KOPT-K1 (cell line): ENCODE measurements around the gene GRIN1.

Source experiments
- H3K27ac ChIP-seq: fragments of 200-600 bp; sonication (generic); 2 replicates; pipeline ENCODE4 v1.5.1; 2016; ENCODE audit warnings: antibody characterized with exemption, mild to moderate bottlenecking, low read depth, low read length; ENCODE audit not compliant: poor library complexity, severe bottlenecking
- H3K36me3 ChIP-seq: fragments of 200-600 bp; sonication (generic); 2 replicates; pipeline ENCODE4 v1.5.1; 2017; ENCODE audit warnings: antibody characterized with exemption, mild to moderate bottlenecking, low read length, moderate library complexity; ENCODE audit not compliant: insufficient read depth
- H3K9me3 ChIP-seq: fragments of 200-600 bp; sonication (generic); 2 replicates; pipeline ENCODE4 v1.5.1; 2017; ENCODE audit warnings: antibody characterized with exemption, low read length, mild to moderate bottlenecking; ENCODE audit not compliant: insufficient read depth, poor library complexity, severe bottlenecking

Gene GRIN1

DNA sequence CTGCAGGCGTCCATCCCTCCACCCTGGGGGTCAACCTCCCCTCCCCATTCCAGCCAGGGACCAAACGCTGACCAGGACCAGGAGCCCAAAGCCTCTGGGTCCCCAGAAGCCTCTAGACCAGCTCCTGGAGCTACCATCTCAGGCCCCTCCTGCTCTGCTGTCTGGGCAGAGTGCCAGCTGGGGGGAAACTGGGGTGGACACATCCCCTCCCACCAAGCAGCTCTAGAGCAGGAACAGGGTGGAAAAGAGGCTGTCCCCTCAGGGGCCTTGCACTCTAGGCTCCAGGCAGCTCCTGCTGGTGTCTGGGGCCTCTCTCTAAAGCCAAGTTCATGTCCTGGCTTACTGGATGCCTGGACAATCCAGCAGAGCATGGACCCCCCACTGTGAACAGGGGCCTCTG lies 53.9 kb downstream of the GRIN1 start:
- Histone ChIP-seq H3K9me3 (no peaks in the 10 kb centered on the region), H3K36me3 (peaks cover 21% of the 10 kb centered on the region; the same call in 1 of the 2 replicates), H3K27ac (no peak overlapping the region)

DNA sequence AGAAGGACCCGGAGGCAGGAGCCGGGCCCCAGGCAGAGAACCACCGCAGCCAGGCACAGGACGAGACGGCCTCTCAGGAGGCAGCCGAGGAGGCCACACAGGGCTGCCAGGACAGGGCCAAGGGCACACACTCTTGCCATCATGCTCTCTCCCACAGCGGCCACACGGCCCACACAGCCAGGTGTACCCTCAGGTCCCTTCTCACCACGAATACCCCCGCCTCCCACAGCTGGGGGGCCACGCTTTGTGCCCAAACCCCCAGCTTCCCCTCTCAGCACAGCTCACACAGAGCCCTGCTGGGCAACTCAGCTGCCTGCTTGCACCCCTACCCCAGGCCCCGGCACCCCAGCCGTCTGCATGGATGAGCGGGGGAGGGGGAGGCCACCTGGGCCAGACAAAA lies 54.8 kb downstream of the GRIN1 start:
- Histone ChIP-seq H3K9me3 (no peaks in the 10 kb centered on the region), H3K27ac (no peak overlapping the region), H3K36me3 (peaks cover 21% of the 10 kb centered on the region; the same call in 1 of the 2 replicates)

DNA sequence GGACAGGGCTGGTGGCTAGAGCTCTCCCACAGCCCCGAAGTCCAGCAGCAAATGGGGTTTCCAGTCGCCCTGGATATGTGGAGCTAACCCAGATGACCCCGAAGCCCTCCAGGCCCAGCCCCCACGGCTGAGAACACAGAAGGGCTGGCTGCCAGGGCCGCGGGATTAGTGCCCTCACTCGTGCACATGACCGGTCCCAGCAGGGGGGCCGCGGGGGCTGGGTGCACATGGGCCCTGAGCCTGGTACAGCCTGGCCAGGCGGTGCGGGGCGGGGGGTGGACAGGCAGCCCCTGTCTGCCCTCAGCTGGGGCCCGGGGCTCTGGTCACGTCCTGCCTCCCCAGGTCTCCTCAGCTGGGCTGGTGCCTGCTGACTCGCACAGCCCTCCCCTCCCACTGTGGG lies 55.4 kb downstream of the GRIN1 start:
- no peaks in the 10 kb centered on the region for H3K9me3 ChIP-seq
- H3K27ac ChIP-seq = no peak overlapping the region
- peaks cover 21% of the 10 kb centered on the region; the same call in 1 of the 2 replicates for H3K36me3 ChIP-seq

DNA sequence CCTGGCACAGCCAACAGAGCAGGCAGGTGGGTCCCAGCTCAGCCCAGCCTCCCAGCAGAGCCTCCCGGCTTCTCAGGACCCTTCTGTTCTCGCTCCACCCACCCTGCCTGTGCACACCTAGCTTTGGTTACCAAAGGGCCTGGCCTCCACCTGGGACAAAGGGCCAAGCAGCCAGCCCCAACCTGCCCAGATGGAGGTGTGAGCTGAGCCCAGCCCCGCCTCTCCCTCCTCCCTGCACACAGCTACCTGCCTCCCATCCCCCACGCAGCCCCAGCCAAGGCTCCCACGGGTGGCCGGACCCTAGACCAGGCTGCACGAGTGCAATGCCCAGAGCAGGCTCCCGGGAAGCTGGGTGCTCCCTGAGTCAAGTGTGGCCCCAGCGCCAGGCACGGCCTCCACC lies 56.0 kb downstream of the GRIN1 start:
- Histone ChIP-seq H3K27ac (no peak overlapping the region), H3K36me3 (peaks cover 19% of the 10 kb centered on the region; the same call in 1 of the 2 replicates), H3K9me3 (no peaks in the 10 kb centered on the region)

DNA sequence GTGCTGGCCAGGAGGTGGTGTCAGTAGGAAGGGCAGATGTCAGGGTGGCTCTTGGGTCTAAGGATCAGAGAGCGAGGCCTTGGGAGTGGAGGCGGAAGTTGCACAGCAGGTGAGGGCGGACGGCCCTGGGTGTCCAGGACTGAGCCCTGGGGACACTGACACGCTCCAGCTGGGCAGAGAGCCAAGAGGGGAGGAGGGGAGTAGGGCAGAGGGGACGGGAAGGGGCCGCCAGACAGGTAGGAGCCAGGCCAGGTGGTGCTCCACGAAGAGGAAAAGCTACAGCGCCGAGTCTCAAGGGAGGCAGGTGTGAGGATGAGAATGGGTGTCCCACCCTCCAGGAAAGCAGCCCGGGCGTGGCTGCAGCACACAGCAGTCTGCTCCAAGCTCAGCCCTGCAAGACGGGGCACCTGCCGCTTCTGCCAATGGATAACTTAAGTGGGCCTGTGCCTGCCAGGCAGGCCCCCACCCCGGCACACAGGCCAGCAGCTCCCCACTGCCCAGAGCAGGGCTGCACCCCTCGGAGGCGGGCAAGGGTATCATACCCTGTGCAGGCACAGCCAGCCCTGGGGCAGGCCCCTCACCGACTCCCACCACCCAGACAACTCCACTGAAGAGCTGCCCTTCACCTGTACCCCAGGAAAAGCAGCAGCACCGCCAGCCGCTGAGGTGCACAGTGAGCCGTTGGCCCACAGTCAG lies 56.7 kb downstream of the GRIN1 start:
- H3K36me3 ChIP-seq = peaks cover 12% of the 10 kb centered on the region; the same call in 1 of the 2 replicates
- no peak overlapping the region for H3K27ac ChIP-seq
- H3K9me3 ChIP-seq = no peaks in the 10 kb centered on the region

DNA sequence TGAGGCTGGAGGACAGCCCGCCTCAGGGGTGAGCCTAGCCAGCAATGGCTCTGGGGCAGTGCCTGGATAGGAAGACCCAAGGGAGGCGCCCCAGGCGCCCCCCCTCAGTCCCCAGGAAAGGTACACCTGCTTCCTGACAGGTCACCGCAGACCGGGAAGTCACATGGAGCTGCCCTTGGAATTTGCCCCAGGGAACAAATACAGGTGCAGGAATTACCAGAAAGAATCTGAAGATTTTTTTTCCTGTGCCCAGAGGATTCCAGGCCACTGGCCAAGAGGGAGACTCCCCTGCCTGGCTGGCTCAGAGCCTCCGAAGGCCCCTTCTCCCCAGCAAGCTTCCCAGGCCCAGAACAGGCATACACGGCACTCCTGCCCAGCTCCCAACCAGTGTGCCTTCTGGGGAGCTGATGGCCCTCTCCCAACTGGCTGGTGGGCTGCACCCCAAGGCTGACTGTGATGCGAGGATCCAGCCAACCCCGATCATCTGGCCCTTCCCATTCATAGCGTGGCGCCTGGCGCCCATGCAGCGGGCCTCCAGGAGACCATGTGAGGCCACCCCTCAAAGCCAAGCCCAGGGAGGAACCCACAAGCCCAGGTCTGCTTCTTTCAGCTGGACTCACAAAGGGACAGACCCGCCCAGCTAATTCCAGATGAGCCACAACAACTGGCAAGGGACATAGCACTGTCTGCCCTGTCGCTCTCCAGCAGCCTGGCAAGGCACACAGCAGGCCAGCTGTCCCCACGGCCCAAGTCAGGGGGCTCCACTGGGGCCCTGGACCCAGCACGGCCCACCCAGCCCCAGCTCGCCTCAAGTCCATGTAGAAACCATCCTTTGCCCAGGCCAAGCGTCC lies 59.3 kb downstream of the GRIN1 start:
- no peaks in the 10 kb centered on the region for H3K36me3 ChIP-seq
- no peaks in the 10 kb centered on the region for H3K9me3 ChIP-seq
- no peak overlapping the region for H3K27ac ChIP-seq

DNA sequence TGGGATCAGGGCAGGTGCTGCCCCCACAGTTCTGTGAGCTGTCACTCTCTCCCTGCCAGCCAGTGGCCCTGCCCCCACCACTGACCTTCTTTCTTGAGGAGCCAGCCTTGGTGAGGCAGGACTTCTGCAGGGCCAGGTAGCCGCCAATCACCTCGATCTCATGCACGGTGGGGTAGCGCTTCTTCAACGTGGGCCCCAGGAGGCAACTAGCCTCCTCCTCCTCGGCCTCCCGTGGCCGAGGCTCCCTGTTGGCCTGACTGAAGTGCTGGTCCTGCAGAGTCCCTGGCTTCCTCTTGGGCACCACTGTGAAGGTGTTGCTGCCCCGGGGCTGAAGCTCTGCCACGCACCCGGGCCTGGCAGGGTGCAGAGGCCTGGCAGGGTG lies 59.9 kb downstream of the GRIN1 start:
- no peaks in the 10 kb centered on the region for H3K36me3 ChIP-seq
- H3K27ac ChIP-seq = no peak overlapping the region

DNA sequence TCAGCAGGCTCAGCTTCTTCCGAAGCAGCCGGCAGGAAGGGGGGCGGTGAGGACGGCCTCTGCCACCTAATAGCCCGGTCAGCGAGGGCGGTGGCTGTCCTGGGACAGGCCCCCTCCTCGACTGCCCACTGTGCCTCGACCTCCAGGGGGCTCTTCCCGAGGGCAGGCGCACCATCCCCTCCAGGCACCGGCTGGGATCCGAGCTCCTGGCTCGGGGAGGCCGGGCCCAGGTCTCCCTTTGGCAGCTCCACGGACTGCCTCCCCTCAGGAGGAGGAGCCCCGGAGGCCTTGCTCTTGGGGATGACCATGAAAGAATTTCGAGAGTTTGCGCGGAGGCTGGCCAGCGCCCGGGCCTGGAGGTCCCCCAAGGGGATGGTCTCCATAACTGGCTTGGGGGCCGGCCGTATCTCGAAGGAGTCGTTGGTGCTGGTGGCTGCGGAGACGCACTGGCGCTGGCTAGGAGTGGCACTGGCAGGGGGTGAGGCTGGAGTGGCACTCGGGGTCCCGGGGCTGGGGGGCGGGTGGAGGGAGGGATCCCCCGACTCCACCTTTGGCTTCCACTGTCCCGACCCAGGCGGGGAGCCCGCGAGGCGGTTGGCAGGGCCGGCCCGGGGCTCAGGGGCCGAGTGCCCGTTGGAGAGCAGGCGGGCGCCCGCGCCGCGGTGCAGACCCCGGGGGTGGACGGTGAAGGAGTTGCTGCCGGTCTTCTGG lies 60.6 kb downstream of the GRIN1 start:
- H3K9me3 ChIP-seq = no peaks in the 10 kb centered on the region
- no peak overlapping the region for H3K27ac ChIP-seq
- H3K36me3 ChIP-seq = no peaks in the 10 kb centered on the region

More for the DNA sequence above, 59.9 kb downstream of the GRIN1 start:
- no peaks in the 10 kb centered on the region for H3K9me3 ChIP-seq

DNA sequence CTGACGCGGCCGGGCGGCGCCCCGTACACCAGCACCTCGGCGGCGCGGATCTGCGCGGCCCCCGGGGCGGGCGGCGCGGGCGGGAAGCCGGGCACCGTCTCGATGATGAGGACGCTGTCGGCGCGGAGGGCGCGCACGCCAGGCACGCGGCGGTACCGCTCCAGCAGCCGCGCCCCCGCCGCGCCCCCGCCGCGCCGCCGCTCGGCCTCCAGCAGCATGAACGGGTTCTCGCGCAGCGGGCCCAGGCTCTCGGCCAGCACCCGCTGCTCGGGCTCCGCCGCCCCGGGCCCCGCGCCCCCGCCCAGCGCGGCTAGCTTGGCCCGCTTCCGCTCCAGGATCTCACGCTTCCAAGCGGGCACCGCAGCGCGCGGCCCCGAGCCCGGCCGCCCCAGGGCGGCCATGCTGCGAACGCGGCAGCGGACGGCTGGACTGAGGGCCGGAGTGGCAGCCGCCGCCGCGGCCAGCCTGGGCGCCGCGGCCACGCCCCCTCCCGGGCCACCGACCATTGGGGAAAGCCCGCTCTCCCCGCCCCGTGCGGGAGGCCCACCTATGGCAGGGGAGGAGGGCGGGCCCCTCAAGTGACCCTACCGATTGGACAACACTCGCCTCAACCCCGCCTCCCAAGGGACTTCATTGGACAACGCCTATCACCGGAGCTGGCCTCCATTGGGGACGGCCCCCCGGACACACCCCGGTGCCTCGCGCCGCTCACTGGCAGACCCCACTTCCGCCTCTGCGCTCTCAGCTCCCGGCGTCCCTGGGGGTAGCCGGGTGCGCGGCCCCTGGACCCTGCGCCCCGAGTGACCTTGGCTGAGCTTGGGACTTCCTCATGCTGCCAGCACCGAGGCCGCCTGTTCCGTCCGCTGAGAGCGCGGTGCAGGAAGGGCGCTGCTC lies 61.6 kb downstream of the GRIN1 start, which contains the start of gene TPRN:
TPRN (minus strand) TSS at position 431 of the 894 bp plus-strand sequence; CDS start at position 401, 30 bp downstream.
- Histone ChIP-seq H3K9me3 (no peaks in the 10 kb centered on the region), H3K27ac (peak within 1 kb of the TSS; percentile 71), H3K36me3 (no peaks in the 10 kb centered on the region)

DNA sequence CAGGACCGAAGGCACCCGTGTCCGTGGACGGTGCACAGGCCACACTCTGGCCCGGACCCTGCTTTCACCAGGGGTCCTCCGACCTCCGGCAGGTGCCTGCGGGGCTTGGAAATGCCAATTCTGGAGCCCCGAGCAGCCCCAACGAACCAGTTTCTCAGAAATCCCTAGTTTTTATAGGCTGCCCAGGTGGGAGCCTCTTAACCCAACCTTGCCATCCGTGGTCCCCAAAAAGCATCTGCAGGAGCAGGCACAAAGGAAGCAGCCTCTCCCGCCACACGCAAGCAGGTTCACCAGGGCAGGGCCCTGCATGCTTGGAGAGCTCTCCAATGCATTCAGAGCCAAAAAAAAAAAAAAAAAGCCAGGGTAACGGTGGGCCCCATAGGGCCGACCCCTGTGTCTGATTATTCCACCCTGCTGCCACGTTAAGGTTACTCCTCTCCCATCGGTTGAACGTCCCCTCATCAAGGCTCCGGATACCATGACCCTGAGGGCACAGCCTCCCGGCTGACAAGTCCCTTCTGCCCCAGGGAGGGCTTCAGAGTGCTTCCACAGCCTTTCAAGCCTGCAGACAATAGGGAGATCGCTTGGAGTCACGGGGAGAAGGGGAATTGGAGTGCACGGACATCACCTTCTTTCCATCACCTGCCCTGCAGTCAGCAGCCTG lies 62.4 kb downstream of the GRIN1 start:
- peak overlapping the region; percentile 71 for H3K27ac ChIP-seq
- H3K9me3 ChIP-seq = no peaks in the 10 kb centered on the region
- no peaks in the 10 kb centered on the region for H3K36me3 ChIP-seq

DNA sequence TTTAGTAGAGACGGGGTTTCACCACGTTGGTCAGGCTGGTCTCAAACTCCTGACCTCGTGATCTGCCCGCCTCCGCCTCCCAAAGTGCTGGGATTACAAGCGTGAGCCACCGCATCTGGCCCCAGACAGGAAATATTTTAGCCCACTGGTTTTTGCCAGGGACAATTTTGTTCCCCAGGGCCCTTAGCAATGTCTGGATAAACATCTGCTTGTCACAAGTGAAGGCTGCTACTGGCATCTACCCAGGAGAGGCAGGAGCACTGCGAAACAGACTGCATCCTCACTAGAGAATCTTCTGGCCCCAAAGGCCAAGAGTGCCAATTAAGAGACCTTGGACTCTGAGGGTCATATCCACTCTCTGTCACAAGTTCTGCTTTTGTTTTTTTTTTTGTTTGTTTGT lies 64.0 kb downstream of the GRIN1 start:
- no peaks in the 10 kb centered on the region for H3K9me3 ChIP-seq
- no peak overlapping the region for H3K27ac ChIP-seq
- peaks cover 10% of the 10 kb centered on the region; the same call in 1 of the 2 replicates for H3K36me3 ChIP-seq

DNA sequence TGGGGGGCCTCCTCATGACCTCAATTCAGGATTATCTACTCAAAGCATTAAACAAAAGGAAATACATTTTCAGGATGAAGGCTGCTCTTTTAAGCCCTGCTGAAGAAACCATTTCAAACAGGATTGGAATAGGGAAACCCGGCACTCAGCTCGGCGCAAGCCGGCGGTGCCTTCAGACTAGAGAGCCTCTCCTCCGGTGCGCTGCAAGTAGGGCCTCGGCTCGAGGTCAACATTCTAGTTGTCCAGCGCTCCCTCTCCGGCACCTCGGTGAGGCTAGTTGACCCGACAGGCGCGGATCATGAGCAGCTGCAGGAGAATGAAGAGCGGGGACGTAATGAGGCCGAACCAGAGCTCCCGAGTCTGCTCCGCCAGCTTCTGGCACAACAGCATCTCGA lies 65.8 kb downstream of the GRIN1 start:
- no peaks in the 10 kb centered on the region for H3K9me3 ChIP-seq
- peak overlapping the region; percentile 76 for H3K27ac ChIP-seq
- peaks cover 25% of the 10 kb centered on the region for H3K36me3 ChIP-seq

DNA sequence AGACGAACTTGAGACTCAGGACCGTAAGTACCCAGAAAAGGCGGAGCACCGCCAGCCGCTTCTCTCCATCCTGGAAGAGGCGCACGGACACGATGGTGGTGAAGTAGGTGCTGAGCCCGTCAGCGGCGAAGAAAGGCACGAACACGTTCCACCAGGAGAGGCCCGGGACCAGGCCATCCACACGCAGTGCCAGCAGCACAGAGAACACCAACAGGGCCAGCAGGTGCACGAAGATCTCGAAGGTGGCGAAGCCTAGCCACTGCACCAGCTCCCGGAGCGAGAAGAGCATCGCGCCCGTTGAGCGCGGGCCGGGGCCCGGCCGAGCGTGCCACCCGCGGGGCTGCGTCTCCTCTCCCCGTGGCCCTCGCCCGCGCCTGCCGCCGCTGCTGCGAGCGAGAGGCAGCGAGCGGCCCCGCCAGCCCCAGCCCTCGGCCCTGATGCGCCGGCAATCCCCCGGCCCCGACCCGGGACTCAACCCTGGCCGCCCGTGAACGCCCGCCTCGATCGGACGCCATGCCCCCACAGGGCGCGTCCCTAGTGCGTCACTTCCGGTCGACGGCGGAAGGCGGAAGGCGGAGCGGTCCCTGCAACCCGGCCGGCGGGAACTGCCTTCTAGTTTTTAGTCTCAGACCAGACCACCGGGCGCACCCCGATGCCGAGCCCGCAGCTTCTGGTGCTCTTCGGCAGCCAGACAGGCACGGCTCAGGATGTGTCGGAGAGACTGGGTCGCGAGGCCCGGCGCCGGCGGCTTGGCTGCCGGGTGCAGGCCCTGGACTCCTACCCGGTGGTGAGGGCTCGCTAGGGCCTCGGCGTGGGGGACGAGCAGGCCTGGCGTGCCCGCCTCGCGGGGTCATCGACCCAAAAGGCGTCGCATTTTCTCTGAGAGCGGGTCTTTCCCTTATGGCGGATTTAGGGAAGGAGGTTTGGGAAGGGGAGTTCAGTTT lies 66.4 kb downstream of the GRIN1 start, which contains the start of the genes NDOR1 and TMEM203:
NDOR1 (plus strand) TSS at position 575 of the 944 bp plus-strand sequence; CDS start at position 653, 78 bp downstream.
TMEM203 (minus strand) TSS at position 523 of the 944 bp plus-strand sequence; CDS start at position 289, 234 bp downstream.
- Histone ChIP-seq H3K9me3 (no peaks in the 10 kb centered on the region), H3K36me3 (peaks cover 31% of the 10 kb centered on the region), H3K27ac (peak within 1 kb of the TSS; percentile 76)
